GM19043 (cell line): ENCODE results near the gene ANO2.

Experiments used
- ATAC-seq: cut with Tn5 transposase; IDR thresholded peaks from one replicate; pipeline ENCODE4 v1.9.1; 2021; ENCODE audit warnings: low read depth; ENCODE audit not compliant: unreplicated experiment

Gene ANO2

GRCh38 chr12:5739917-5740316 is 205.1 kb downstream of the ANO2 start:
- no peak for ATAC-seq

DNA sequence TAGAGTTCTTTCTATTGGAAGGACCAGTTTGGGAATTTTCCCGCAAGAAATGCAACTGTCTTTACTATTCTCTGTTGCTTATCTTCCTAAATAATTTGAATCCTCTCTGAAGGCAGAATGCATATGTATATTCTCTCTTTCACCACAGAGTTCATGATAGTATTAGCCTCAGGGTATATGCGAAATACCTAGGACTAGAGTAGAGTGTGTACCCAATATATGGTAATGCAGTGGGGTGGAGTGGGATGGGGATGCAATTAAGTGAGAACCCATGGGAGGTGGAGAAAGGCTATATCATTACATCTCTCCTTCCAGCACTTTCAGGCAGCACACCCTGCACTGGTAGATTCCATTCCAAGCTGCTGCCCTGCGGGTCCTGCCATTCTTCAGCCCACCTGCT is 207.3 kb downstream of the ANO2 start:
- no peak for ATAC-seq

GRCh38 chr12:5736527-5736926 is 208.5 kb downstream of the ANO2 start:
- ATAC-seq, result no peak

- no peak for ATAC-seq
Observed at GRCh38 chr12:5736016-5736415, 209.0 kb downstream of the ANO2 start.

GRCh38 chr12:5733916-5734315 is 211.1 kb downstream of the ANO2 start:
- no peak for ATAC-seq

- ATAC-seq, result no peak
Observed at GRCh38 chr12:5733136-5733755, 211.8 kb downstream of the ANO2 start.

- no peak for ATAC-seq
Observed at GRCh38 chr12:5730962-5731361, 214.1 kb downstream of the ANO2 start.

- no peak for ATAC-seq
Observed at GRCh38 chr12:5723711-5724252, 221.3 kb downstream of the ANO2 start.

- ATAC-seq, result no peak
Observed at GRCh38 chr12:5723071-5723470, 222.0 kb downstream of the ANO2 start.

- ATAC-seq, result no peak
Observed at GRCh38 chr12:5720381-5721005, 224.6 kb downstream of the ANO2 start.

DNA sequence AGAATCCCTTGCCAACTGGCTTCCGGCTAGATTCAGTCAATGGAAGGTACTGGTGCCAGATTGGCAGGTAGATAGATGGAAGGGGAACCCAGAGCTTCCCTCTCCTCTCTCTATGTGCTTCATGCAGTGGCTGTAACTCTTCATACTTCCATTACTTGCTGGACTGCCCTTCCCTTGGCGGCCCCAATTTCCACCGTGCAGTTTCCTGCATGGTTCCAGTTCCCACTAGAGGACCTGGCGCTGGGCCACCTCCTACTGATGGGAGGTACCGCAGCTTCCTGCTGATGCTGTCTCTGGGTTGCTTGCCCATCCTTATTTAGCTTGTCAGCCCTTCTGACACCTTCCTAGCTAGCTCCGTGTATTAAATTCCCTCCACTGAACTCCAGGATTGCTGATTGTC is 226.4 kb downstream of the ANO2 start:
- no peak for ATAC-seq

GRCh38 chr12:5718073-5718472 is 227.0 kb downstream of the ANO2 start:
- no peak for ATAC-seq

DNA sequence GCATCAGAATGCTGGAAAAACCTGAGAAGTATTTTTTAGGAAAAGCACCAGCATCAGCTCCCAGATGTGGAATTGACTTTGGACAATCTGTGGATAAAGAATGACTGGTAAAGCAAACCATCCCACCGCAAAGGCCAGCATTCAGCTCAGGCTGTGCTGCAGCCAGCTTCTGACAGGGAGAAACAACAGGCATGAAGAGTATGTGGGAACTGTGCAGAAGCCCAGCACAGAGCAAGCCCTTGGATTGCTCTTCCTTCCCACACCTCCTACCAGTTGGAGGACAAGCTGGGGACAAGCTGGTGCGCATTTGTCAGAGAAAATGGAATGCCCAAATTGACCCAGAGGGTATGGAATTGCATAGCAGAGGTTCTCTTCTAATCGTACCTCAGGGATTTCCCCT is 228.1 kb downstream of the ANO2 start:
- ATAC-seq, result no peak

- no peak for ATAC-seq
Observed at GRCh38 chr12:5716201-5716600, 228.9 kb downstream of the ANO2 start.

- ATAC-seq, result no peak
Observed at GRCh38 chr12:5715021-5715420, 230.0 kb downstream of the ANO2 start.

DNA sequence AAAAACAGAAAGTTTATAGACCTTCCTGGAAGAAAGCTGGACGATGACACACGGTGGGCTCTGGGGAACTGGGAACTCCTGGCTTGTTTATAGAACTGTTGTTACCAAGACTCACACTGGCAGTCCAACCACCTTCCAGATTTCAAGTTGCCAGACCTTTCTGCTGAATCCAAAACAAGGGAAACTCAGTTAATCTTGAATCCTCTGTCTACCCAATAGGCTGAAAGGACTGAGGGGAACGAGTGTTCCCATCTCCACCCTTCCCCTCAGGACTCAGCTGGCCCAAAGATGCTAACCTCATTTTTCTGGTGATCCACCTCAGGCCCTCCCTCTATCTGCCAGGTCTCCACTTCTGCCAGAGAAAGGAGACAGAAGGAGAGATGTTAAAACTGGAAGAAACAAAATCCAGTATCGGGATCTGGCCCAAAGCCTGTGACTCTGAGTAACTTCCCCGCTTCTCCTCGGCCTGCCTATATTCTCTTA is 231.4 kb downstream of the ANO2 start:
- ATAC-seq, result no peak

- no peak for ATAC-seq
Observed at GRCh38 chr12:5710260-5710878, 234.7 kb downstream of the ANO2 start.

DNA sequence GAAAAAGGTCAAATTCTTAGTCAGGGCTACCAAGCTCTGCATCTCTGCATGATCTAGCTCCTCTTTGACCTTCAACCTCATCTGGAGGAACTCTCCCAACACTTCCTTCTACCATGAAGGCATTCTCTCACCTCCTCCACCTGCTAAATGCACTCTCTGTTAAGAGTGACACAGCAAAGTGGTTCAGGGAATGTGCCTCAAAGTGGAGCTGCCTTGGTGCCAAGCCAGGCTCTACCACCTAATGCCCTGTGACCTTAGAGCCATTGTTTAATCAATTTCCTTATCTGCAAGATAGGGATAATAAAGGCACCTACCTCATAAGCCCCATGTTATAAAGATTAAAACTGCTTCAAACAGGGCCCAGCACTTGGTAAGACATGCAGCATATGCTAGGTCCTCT is 236.7 kb downstream of the ANO2 start:
- no peak for ATAC-seq

GRCh38 chr12:5706247-5706646 is 238.8 kb downstream of the ANO2 start:
- ATAC-seq, result no peak

GRCh38 chr12:5705791-5706190 is 239.3 kb downstream of the ANO2 start:
- no peak for ATAC-seq

- ATAC-seq, result no peak
Observed at GRCh38 chr12:5694759-5695409, 250.2 kb downstream of the ANO2 start.
